ENCODE results near the gene LCOR. TPM values are rescaled to one million over a fixed set of nuclear protein-coding genes. Genes with fewer than 3 reads are reported as not detected.

LCOR gene
- total RNA-seq, 6 experiments from 2014 or later, result 26.5 to 32.6 (median 29.3) TPM

DNA sequence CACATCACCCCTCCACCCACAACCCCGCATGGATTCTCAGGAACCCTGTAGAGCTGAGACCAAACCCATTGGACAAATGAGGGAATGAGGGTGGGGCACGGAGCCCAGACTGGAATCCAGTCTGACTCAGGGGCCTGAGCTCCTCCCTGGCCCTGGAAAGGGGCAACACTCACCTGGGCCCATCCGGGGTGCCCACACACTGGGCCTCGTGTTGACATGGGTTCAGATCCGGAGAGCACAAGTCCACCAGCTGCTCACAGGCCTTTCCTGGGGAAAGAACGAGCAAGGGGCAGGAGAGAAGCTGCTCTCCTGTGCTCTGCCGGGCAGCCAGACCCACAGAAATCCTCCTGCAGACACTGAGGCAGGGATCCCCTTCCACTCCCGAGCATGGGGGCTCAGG lies 181.5 kb downstream of the LCOR start:
- 0 out of 2 replicates have a peak, but pooled peaks cover 7% of the 10 kb centered on the region for H3K4me1 Mint-ChIP-seq (ENCODE audit: low read depth)
- DNase-seq, result no peak
- no peaks in the 10 kb centered on the region for H3K36me3 Mint-ChIP-seq (ENCODE audit: low read depth)
- TF ChIP-seq, protein P1, sequence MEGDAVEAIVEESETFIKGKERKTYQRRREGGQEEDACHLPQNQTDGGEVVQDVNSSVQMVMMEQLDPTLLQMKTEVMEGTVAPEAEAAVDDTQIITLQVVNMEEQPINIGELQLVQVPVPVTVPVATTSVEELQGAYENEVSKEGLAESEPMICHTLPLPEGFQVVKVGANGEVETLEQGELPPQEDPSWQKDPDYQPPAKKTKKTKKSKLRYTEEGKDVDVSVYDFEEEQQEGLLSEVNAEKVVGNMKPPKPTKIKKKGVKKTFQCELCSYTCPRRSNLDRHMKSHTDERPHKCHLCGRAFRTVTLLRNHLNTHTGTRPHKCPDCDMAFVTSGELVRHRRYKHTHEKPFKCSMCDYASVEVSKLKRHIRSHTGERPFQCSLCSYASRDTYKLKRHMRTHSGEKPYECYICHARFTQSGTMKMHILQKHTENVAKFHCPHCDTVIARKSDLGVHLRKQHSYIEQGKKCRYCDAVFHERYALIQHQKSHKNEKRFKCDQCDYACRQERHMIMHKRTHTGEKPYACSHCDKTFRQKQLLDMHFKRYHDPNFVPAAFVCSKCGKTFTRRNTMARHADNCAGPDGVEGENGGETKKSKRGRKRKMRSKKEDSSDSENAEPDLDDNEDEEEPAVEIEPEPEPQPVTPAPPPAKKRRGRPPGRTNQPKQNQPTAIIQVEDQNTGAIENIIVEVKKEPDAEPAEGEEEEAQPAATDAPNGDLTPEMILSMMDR (IDR thresholded peaks at IDR 0.05), result no peak
- H3K27me3 Mint-ChIP-seq (ENCODE audit: insufficient read depth), result peaks cover 25% of the 10 kb centered on the region
- no peaks in the 10 kb centered on the region for H3K9me3 Mint-ChIP-seq
- no peak overlapping the region for H3K27ac Mint-ChIP-seq
- no peak overlapping the region for H3K4me3 Mint-ChIP-seq

DNA sequence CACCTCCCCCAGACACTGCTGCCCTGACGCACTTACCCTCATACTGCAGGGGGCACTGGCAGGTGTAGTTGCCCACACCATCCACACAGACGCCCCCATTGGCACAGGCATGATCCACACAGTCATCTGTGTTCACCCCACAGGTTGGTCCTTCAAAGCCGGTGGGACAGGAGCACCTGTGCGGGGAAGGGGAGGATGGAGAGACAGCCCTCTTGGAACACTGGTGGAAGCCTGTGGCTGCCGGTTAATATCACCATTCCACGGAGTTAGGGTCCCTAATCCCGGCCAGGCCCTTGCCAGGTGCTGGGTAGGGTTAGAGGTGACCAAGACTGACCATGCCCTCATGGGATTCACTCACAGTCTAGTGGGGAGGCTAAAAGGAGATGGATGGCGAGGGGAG lies 181.9 kb downstream of the LCOR start:
- TF ChIP-seq, protein P1 (IDR thresholded peaks at IDR 0.05), result no peak
- Mint-ChIP-seq H3K27ac (no peak overlapping the region), H3K4me1 (ENCODE audit: low read depth) (0 out of 2 replicates have a peak, but pooled peaks cover 7% of the 10 kb centered on the region), H3K27me3 (ENCODE audit: insufficient read depth) (peaks cover 25% of the 10 kb centered on the region), H3K36me3 (ENCODE audit: low read depth) (no peaks in the 10 kb centered on the region), H3K9me3 (no peaks in the 10 kb centered on the region), H3K4me3 (no peak overlapping the region)
- DNase-seq, result no peak

DNA sequence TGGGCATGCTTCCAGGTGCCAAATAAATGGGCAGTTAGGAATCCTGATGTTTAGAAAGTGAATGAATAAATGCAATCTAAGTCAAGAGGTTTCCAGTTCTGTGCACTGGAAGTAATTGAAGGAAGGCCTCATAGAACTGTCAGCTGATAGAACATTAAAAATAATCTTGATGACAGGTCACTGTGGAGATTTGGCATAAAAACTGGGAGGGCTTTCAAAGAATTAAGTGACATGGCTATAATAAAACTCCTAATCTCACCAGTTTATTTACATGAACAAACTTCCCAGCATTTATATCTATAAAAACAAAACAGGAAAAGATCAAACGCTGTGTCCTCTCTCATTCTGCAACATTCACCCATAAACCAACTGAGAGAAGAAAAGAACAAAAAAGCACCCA lies 183.1 kb downstream of the LCOR start:
- Mint-ChIP-seq H3K36me3 (ENCODE audit: low read depth) (no peaks in the 10 kb centered on the region), H3K27ac (no peak overlapping the region), H3K4me3 (no peak overlapping the region), H3K9me3 (no peaks in the 10 kb centered on the region), H3K4me1 (ENCODE audit: low read depth) (0 out of 2 replicates have a peak, but pooled peaks cover 7% of the 10 kb centered on the region), H3K27me3 (ENCODE audit: insufficient read depth) (peaks cover 22% of the 10 kb centered on the region)
- TF ChIP-seq, protein P1 (IDR thresholded peaks at IDR 0.05), result no peak
- no peak for DNase-seq

DNA sequence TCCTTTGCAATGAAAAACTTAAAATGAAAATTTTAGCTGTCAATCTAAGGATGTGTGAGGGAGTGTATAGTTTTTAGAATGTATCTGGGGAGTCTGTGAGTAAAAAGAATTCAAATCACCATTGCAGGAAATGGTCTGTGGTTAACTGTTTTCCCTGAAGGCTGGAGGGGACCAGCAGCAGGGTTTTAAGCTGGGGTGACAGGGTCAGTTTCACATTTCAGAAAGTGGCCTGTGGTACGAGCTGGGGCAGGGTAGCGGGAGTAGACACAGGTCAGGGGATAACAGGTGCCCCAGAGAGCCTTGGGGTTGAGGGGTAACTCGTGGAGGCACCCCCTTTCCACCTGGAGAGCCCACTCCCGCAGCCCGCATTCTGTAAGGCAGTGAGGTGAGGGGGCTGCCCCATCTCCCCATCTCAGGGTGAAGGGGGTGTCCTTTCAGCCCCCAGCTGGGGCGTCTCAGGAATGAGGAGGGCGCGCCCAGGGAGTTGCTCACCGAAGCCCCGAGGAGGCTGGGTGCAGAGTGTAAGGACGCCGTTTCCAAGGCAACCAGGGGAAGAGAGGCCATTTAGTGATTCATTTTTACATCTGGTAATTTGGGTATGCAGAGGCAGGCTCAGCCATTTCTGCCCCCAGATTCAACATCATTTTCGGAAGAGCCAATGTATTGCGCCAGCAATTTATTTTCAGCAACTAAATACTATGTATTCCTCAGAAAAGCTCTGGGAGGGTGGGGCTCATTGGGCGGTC lies 184.8 kb downstream of the LCOR start:
- Mint-ChIP-seq H3K27ac (no peak overlapping the region), H3K36me3 (ENCODE audit: low read depth) (no peaks in the 10 kb centered on the region), H3K9me3 (no peaks in the 10 kb centered on the region), H3K4me1 (ENCODE audit: low read depth) (peaks cover 11% of the 10 kb centered on the region; the same call in 1 of the 2 replicates), H3K4me3 (no peak overlapping the region), H3K27me3 (ENCODE audit: insufficient read depth) (peaks cover 14% of the 10 kb centered on the region)
- TF ChIP-seq, protein P1 (IDR thresholded peaks at IDR 0.05), result no peak
- DNase-seq, result no peak

DNA sequence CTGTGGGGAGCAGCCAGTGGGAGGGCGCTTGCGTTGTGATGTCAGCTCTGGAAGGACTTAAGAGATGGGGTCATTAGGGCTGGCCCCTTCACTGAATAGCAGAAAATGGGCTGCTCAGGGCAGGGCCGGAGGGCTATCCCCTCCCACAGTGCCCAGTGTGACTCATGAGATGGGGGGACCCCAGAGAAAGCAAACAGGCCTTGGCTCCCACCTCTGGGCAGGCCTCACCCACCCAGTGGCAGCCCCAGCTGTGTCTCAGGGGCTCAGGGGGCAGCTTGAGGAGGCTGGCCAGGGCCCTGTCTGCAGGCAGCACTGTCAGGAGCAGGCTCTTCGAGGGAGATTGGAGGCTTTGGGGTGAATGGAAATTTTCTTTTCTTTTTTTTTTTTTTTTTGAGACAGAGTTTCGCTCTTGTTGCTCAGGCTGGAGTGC lies 185.4 kb downstream of the LCOR start:
- H3K27me3 Mint-ChIP-seq (ENCODE audit: insufficient read depth), result peaks cover 12% of the 10 kb centered on the region
- H3K4me3 Mint-ChIP-seq, result no peak overlapping the region
- H3K4me1 Mint-ChIP-seq (ENCODE audit: low read depth), result peaks cover 15% of the 10 kb centered on the region; the same call in 1 of the 2 replicates
- TF ChIP-seq, protein P1 (IDR thresholded peaks at IDR 0.05), result no peak
- H3K36me3 Mint-ChIP-seq (ENCODE audit: low read depth), result no peaks in the 10 kb centered on the region
- DNase-seq, result no peak
- H3K27ac Mint-ChIP-seq, result no peak overlapping the region
- H3K9me3 Mint-ChIP-seq, result no peaks in the 10 kb centered on the region

Measured in HFFc6 (cell line).